Measurements from ENCODE around the gene CCDC47. TPM values are rescaled to one million over a fixed set of nuclear protein-coding genes. Genes with fewer than 3 reads are reported as not detected.

Gene CCDC47
- total RNA-seq, 1 experiment from 2014 or later = 79.4 TPM

- H2AK5ac ChIP-seq (ENCODE audit: insufficient read length, low read length) = no peak overlapping the region
- H3K9me3 ChIP-seq (ENCODE audit: control insufficient read depth, low read depth, low read length) = no peaks in the 10 kb centered on the region
- no peaks in the 10 kb centered on the region for H3K27me3 Mint-ChIP-seq (ENCODE audit: low read depth)
- no peak overlapping the region for H2BK12ac ChIP-seq (ENCODE audit: insufficient read length, low read depth, low read length)
- H3K18ac ChIP-seq (ENCODE audit: insufficient read length, low read depth, low read length) = no peak overlapping the region
- WGBS (ENCODE audit: extremely low coverage, insufficient read length, low lambda C conversion rate) = no CpG with 5 or more reads among the region's 7 CpGs
- no peak overlapping the region for H3K14ac ChIP-seq (ENCODE audit: insufficient read depth, low read length)
- no peak overlapping the region for H3K27ac ChIP-seq (ENCODE audit: insufficient read length, low read depth, low read length)
- H3K23me2 ChIP-seq (ENCODE audit: insufficient read length, low read depth, low read length, poor library complexity, severe bottlenecking) = no peaks in the 10 kb centered on the region
- no peak overlapping the region for H3K4me2 ChIP-seq (ENCODE audit: insufficient read depth, insufficient read length, low read length)
- H3K4me3 Mint-ChIP-seq = no peak overlapping the region
- H2BK15ac ChIP-seq (ENCODE audit: low read depth, low read length) = no peak overlapping the region
- TF ChIP-seq CTCF (conservative IDR thresholded peaks at IDR 0.05) = no peak
- H3K4me1 Mint-ChIP-seq = peaks cover 9 to 15% of the 10 kb centered on the region in 2 experiments
- H4K91ac ChIP-seq (ENCODE audit: insufficient read length, low read depth, low read length) = no peak overlapping the region
- peaks cover 40% of the 10 kb centered on the region; the same call in 1 of the 2 replicates for H3K79me2 ChIP-seq (ENCODE audit: insufficient read depth, low read length)
- no peaks in the 10 kb centered on the region for H3K4me1 ChIP-seq (ENCODE audit: insufficient read depth, low read length)
- no peak overlapping the region for H3T11ph ChIP-seq (ENCODE audit: low read length)
- peaks cover 22 to 35% (median 25%) of the 10 kb centered on the region in 3 experiments for H3K36me3 Mint-ChIP-seq (ENCODE audit: insufficient read depth in 1 of 3, low read depth in 3 of 3)
- H4K5ac ChIP-seq (ENCODE audit: insufficient read length, low read depth, low read length) = no peak overlapping the region
- H4K8ac ChIP-seq (replicated peaks; ENCODE audit: insufficient read length, low read depth, low read length) = no peak overlapping the region
- no peaks in the 10 kb centered on the region for H3K9me3 Mint-ChIP-seq
- no peaks in the 10 kb centered on the region for H3K27me3 ChIP-seq (ENCODE audit: insufficient read depth, low read length)
- no peaks in the 10 kb centered on the region for H4K20me1 ChIP-seq (ENCODE audit: control insufficient read depth, insufficient read depth, insufficient read length)
- no peak overlapping the region for H2BK5ac ChIP-seq (ENCODE audit: insufficient read length, low read length)
- no peak for DNase-seq
- H3K56ac ChIP-seq (ENCODE audit: insufficient read length, low read depth, low read length) = no peak overlapping the region
- no peak overlapping the region for H2AFZ ChIP-seq (ENCODE audit: low read length)
- H2BK120ac ChIP-seq (ENCODE audit: low read depth, low read length, poor library complexity, severe bottlenecking) = no peak overlapping the region
- H3K23ac ChIP-seq (ENCODE audit: insufficient read length, low read depth, low read length) = no peak overlapping the region
- H2BK20ac ChIP-seq (ENCODE audit: low read depth, low read length, poor library complexity, severe bottlenecking) = no peak overlapping the region
- no peak overlapping the region for H3K4ac ChIP-seq (ENCODE audit: low read depth, low read length)
- H3K9ac ChIP-seq (ENCODE audit: extremely low read depth, insufficient read length, low read length) = no peak overlapping the region
- peaks cover 3% of the 10 kb centered on the region for H3K79me1 ChIP-seq (ENCODE audit: insufficient read depth, low read depth, low read length, poor library complexity, severe bottlenecking)
- H3K27ac Mint-ChIP-seq = peak overlapping the region; percentile 44 to 88 (median 74); a peak in 5 of 7 replicates
These were observed 5.0 kb downstream of the CCDC47 start for GRCh38 chr17:63768433-63768832.
